Osteoblast (primary cell): ENCODE measurements around the gene NKIRAS2. TPM values are rescaled to one million over a fixed set of nuclear protein-coding genes. Genes with fewer than 3 reads are reported as not detected.

Source experiments
- DNase-seq: peaks from one replicate; pipeline ENCODE4 v3.0.0; 2011; ENCODE audit warnings: low spot score, mixed read lengths; ENCODE audit not compliant: insufficient read length; ENCODE audit errors: missing footprints
- H2AFZ ChIP-seq: 2 replicates; pipeline ENCODE4 v1.6.0; 2011; ENCODE audit warnings: mild to moderate bottlenecking, low read length
- H3K27ac ChIP-seq: 2 replicates; pipeline ENCODE4 v1.5.1; 2011; ENCODE audit warnings: mild to moderate bottlenecking, low read depth, low read length, moderate library complexity
- H3K27me3 ChIP-seq: 2 replicates; pipeline ENCODE4 v1.6.0; 2012; ENCODE audit warnings: mild to moderate bottlenecking, control low read depth, inconsistent platforms, low read length, moderate library complexity; ENCODE audit not compliant: insufficient read depth
- H3K36me3 ChIP-seq: 2 replicates; pipeline ENCODE4 v1.5.1; 2011; ENCODE audit warnings: mild to moderate bottlenecking, low read length, control low read depth, moderate library complexity; ENCODE audit not compliant: insufficient read depth
- H3K4me1 ChIP-seq: 2 replicates; pipeline ENCODE4 v1.5.1; 2011; ENCODE audit warnings: mild to moderate bottlenecking, low read length, control low read depth, moderate library complexity; ENCODE audit not compliant: insufficient read depth
- H3K4me2 ChIP-seq: 2 replicates; pipeline ENCODE4 v1.6.0; 2011; ENCODE audit warnings: mild to moderate bottlenecking, low read length; ENCODE audit not compliant: insufficient read depth
- H3K4me3 ChIP-seq: fragments of 200-600 bp; sonication (generic); 3 replicates; pipeline ENCODE4 v1.5.1; 2012; ENCODE audit warnings: mild to moderate bottlenecking, low read length, inconsistent platforms; ENCODE audit not compliant: insufficient read depth
- H3K79me2 ChIP-seq: 2 replicates; pipeline ENCODE4 v1.6.0; 2012; ENCODE audit warnings: mild to moderate bottlenecking, low read length, control low read depth, inconsistent platforms; ENCODE audit not compliant: insufficient read depth
- H3K9me3 ChIP-seq: 2 replicates; pipeline ENCODE4 v1.5.1; 2011; ENCODE audit warnings: low read depth, low read length, control low read depth
- H4K20me1 ChIP-seq: 2 replicates; pipeline ENCODE4 v1.6.0; 2012; ENCODE audit warnings: mild to moderate bottlenecking, low read length, control low read depth; ENCODE audit not compliant: insufficient read depth
- CTCF ChIP-seq: IDR thresholded peaks from 2 replicates; pipeline ENCODE4 v1.5.1; 2011; ENCODE audit warnings: mild to moderate bottlenecking, low read depth, low read length, moderate library complexity; ENCODE audit errors: extremely low read depth
- total RNA-seq: library from RNA; depleted of rRNA; stranded (reverse); fragments of >200 nt; gene quantifications from 2 replicates; pipeline ENCODE4 v1.2.3, GENCODE V29; 2012

The NKIRAS2 gene
- total RNA-seq, 1 donor = 39.1 TPM

DNA sequence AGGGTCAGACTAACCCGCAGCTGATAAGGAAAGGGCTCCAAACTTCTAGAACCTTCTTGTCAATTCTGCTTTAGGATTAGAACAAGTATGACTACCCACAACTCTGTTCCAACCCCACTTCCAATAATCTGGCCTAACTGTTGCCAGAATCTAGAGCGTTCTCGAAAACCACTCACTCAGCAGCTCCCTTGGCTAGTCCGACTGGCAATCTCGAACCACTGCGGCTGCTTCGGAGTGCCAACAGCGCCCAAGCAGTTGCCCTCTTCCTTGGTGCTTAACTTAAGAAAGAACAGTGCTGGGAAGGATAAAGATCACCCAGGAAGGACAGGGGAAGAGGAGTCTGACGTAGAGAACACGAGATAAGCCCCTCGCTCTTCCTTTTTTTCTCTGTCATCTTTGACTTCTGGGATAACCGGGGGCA lies 3.5 kb upstream of the NKIRAS2 start:
- peak overlapping the region; percentile 99 for H3K4me3 ChIP-seq
- H3K9me3 ChIP-seq = no peaks in the 10 kb centered on the region
- DNase-seq = peak; percentile 82
- H3K79me2 ChIP-seq = peaks cover 79% of the 10 kb centered on the region
- H3K4me1 ChIP-seq = peaks cover 37% of the 10 kb centered on the region
- H2AFZ ChIP-seq = peak overlapping the region; percentile 97
- H4K20me1 ChIP-seq = peaks cover 10% of the 10 kb centered on the region
- no peak for TF ChIP-seq CTCF
- peak overlapping the region; percentile 94 for H3K27ac ChIP-seq
- H3K4me2 ChIP-seq = peak overlapping the region; percentile 97
- no peaks in the 10 kb centered on the region for H3K27me3 ChIP-seq
- H3K36me3 ChIP-seq = peaks cover 2% of the 10 kb centered on the region

- peaks cover 75% of the 10 kb centered on the region for H3K79me2 ChIP-seq
- no peaks in the 10 kb centered on the region for H3K27me3 ChIP-seq
- H3K36me3 ChIP-seq = peaks cover 8% of the 10 kb centered on the region
- no peak for TF ChIP-seq CTCF
- peak within 1 kb of the TSS; percentile 97 for H3K4me2 ChIP-seq
- peak within 1 kb of the TSS; percentile 99 for H3K4me3 ChIP-seq
- H3K27ac ChIP-seq = peak within 1 kb of the TSS; percentile 94
- H3K4me1 ChIP-seq = peaks cover 31% of the 10 kb centered on the region
- H4K20me1 ChIP-seq = peaks cover 10% of the 10 kb centered on the region
- H2AFZ ChIP-seq = peak within 1 kb of the TSS; percentile 97
- peak; percentile 97 for DNase-seq
- no peaks in the 10 kb centered on the region for H3K9me3 ChIP-seq
Measured at GRCh38 chr17:42016941-42017865, 2.7 kb upstream of the NKIRAS2 start, which contains the start of gene DNAJC7. TSS of gene DNAJC7 (minus strand) at chr17:42017439. CDS start at chr17:42017416, 23 bp downstream.

GRCh38 chr17:42017866-42018200 lies 2.1 kb upstream of the NKIRAS2 start:
- DNase-seq = peak; percentile 89
- peak overlapping the region; percentile 97 for H3K4me2 ChIP-seq
- no peaks in the 10 kb centered on the region for H3K27me3 ChIP-seq
- TF ChIP-seq CTCF = no peak
- peaks cover 14% of the 10 kb centered on the region for H3K36me3 ChIP-seq
- H4K20me1 ChIP-seq = peaks cover 9% of the 10 kb centered on the region
- peak overlapping the region; percentile 99 for H3K4me3 ChIP-seq
- peak overlapping the region; percentile 94 for H3K27ac ChIP-seq
- H3K79me2 ChIP-seq = peaks cover 71% of the 10 kb centered on the region
- peaks cover 26% of the 10 kb centered on the region for H3K4me1 ChIP-seq
- no peaks in the 10 kb centered on the region for H3K9me3 ChIP-seq
- peak overlapping the region; percentile 97 for H2AFZ ChIP-seq

GRCh38 chr17:42018339-42018738 lies 1.6 kb upstream of the NKIRAS2 start:
- Histone ChIP-seq H3K27ac (peak overlapping the region; percentile 94), H3K27me3 (no peaks in the 10 kb centered on the region), H2AFZ (peak overlapping the region; percentile 97), H4K20me1 (peaks cover 4% of the 10 kb centered on the region), H3K4me2 (peak overlapping the region; percentile 97), H3K79me2 (peaks cover 66% of the 10 kb centered on the region), H3K4me3 (peak overlapping the region; percentile 99), H3K4me1 (peaks cover 22% of the 10 kb centered on the region), H3K9me3 (no peaks in the 10 kb centered on the region), H3K36me3 (peaks cover 20% of the 10 kb centered on the region)
- no peak for TF ChIP-seq CTCF
- DNase-seq = no peak
